HG02610 (cell line): Measurements from ENCODE around the gene METTL6.
A peak's percentile ranks its signal among the peaks of the same experiment; 100 is the strongest.
"Not testable (repeated sequence)": the region's sequence is repeated elsewhere in the genome, so short reads cannot be mapped to it uniquely, and the experiment has no call there.

ENCODE experiments used
- ATAC-seq: cut with Tn5 transposase; IDR thresholded peaks from one replicate; pipeline ENCODE4 v1.9.1; 2021; ENCODE audit warnings: mild to moderate bottlenecking, moderate library complexity; ENCODE audit not compliant: unreplicated experiment

METTL6 gene

DNA sequence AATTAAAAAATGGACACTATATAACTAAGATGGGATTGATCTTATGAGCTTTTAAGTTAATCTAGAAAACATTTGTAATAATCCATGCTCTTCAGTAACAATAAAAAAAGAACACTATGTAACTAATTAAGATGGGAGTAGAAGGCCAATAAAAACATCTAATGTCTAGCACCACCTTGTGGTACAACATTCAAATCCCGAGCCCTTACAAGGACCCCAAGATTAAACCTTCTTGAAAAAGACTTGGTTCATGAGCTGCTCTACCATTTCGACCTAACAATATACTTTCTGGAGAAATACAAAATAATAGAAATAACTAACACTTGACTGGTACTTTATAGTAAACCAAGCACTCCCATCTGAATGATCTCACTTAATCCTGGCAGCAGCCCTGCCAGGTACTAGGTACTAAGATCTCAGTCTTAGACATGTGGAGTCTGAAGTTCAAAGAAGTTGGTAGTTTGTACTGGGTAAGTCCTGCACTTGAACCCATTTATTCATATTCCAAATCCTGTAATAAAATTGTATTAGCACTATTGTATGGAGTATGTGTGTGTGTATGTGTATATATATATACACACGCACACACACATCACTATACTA lies 21.8 kb downstream of the METTL6 start:
- no peak for ATAC-seq

DNA sequence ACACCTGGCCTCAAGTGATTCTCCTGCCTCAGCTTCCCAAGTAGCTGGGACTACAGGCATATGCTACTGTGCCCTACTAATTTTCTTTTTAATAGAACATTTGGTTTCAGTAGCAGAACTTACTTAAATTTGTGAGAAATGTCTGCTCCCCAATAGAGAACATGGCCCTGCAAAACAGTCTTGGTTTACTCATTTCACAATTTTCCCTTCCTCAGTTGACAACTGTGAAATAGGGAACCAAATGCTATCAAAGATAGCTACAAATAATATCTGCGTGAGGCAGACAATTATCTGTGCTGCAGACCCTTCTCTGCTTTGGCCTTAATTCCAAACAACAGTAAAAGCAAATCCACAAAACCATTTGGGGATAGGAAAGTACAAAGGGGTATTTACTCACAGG lies 22.6 kb downstream of the METTL6 start:
- no peak for ATAC-seq

DNA sequence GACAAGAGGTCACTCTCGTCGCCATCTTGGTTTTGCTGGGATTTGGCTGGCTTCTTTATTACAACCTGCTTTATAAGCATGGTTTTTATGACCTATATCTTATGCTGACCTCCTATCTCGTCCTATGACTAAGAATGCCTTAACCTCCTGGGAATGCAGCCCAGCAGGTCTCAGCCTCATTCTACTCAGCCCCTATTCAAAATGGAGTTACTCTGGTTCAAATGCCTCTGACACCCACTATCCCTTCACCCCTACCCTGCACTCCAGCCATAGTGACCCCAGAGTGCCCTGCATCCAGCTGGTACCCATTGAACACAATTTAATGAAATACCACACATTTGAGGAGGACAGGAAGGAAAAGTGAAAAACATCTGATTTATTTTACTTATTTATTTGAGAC lies 23.4 kb downstream of the METTL6 start:
- ATAC-seq, result no peak

DNA sequence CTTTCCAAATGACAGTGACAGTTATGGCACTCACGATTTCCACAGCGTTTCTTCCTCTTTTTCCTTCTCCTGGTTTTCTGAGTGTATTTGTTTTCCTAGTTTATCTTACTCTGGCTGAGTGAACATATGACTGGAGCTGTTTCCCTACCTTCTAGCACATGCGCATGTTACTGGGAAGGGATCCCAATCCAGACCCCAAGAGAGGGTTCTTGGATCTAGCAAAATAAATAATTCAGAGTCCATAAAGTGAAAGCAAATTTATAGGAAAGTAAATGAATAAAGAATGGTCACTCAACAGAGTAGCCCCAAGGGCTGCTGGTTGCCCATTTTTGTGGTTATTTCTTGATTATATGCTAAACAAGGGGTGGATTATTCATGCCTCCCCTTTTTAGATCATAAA lies 23.8 kb downstream of the METTL6 start:
- no peak for ATAC-seq

DNA sequence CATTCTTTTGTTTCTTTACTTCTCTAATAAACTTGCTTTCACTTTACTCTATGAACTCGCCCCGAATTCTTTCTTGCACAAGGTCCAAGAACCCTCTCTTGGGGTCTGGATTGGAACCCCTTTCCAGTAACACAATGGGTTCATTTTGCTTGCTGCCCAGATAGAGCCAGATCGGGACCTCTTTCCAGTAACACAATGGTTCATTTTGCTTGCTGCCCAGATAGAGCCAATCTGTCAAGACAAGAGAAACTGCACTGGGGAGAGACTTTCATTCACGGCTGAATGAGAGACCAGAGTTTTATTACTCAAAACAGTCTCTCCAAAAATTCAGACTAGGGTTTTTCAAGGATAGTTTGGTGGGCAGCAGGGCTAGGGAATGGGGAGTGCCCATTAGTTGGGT lies 25.4 kb downstream of the METTL6 start:
- ATAC-seq, result no peak

DNA sequence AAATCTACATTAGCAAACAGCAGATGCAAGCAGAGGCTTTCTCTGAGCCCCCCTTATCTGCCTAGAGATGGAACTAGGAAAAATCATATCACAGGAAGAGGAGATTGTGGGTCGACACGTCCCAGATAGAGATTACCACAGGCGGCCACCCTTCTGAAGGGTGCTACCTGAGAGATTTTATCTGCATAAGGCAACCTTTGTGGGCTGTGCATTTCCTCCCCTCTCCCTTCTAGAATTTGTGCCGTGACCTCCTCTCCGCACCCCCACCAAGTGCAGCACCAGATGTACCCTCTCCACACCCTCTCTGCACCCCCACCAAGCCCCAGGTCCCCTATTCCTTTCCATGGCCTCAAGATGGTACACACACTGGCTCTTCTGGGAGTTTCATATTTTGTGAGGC lies 27.4 kb downstream of the METTL6 start:
- ATAC-seq, result no peak

DNA sequence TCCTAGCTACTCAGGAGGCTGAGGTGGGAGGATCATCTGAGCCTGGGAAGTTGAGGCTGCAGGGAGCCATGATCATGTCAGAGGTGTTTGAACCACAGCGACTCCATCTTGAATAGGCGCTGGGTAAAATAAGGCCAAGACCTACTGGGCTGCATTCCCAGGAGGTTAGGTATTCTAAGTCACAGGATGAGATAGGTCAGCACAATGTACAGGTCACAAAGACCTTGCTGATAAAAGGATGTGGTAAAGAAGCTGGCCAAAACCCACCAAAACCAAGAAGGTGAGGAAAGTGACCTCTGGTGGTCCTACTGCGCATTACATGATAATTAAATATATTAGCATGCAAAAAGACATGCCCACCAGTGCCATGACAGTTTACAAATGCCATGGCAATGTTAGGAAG lies 28.6 kb downstream of the METTL6 start:
- ATAC-seq, result not testable (repeated sequence)

DNA sequence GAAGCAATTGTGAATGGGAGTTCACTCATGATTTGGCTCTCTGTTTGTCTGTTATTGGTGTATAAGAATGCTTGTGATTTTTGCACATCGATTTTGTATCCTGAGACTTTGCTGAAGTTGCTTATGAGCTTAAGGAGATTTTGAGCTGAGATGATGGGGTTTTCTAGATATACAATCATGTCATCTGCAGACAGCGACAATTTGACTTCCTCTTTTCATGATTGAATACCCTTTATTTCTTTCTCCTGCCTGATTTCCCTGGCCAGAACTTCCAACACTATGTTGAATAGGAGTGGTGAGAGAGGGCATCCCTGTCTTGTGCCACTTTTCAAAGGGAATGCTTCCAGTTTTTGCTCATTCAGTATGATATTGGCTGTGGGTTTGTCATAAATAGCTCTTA lies 34.1 kb downstream of the METTL6 start:
- ATAC-seq, result not testable (repeated sequence)

DNA sequence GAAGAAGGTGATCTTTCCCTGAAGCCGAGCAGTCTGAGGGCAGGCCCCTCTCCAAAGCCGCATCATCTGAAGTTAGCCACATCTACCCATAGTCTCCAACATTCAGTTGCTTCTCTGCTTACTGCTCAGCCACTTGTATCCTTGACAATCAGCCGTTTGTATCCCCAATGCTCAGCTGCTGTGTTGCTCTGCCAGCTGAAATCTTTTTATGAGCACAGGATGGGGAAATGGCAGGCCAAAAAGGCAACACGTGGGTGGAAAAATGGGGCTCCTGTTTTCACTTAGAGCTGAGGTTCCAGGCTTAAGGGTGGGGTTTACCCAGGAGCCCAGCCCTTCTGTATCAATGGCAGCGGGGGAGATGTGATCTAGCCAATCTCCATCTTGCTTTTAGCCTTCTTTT lies 36.3 kb downstream of the METTL6 start:
- ATAC-seq, result no peak

DNA sequence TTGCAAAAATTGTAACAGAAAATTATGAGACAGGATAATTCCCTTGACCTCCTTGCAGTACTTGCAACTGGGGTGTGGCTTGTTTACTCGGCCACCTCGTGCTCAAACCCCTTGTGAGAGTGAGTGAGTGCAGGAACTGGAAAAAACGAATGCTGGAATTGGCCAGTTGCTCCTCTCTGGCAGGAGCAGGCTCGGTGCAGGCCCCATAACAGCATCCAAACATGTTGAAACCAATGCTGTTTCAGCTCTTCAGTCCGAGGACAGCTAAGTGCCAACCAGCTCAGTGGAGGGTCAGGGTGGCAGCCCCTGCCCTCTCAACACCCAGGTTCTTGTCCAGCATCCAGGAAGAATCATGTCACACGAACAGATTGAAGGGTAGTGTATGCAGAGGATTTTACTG lies 36.9 kb downstream of the METTL6 start:
- ATAC-seq, result no peak

DNA sequence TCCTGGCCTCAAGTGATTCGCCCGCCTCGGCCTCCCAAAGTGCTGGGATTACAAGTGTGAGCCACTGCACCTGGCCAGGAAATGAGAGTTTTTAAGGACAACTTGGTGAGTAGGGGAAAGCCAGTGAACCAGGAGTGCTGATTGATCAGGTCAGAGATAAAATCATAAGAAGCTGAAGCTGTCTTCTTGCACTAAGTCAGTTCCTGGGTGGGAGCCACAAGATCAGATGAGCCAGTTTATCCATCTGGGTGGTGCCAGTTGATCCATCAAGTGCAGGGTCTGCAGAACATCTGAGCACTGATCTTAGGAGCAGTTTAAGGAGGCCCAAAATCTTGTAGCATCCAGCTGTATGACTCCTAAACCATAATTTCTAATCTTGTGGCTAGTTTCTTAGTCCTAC lies 39.0 kb downstream of the METTL6 start:
- ATAC-seq, result not testable (repeated sequence)

DNA sequence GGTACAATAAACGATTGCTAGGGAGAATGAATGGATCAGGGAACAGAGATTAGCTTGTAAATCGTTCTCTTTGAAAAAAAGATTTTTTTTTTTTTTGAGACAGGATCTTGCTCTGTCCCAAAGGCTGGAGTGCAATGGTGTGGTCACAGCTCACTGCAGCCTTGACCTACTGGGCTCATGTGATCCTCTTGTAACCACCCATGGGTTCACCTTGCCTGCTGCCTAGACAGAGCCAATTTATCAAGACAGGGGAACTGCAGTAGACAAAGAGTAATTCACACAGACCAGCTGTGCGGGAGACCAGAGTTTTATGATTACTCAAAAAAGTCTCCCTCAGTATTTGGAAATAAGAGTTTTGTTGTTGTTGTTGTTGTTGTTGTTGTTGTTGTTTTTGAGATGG lies 39.6 kb downstream of the METTL6 start:
- no peak for ATAC-seq

DNA sequence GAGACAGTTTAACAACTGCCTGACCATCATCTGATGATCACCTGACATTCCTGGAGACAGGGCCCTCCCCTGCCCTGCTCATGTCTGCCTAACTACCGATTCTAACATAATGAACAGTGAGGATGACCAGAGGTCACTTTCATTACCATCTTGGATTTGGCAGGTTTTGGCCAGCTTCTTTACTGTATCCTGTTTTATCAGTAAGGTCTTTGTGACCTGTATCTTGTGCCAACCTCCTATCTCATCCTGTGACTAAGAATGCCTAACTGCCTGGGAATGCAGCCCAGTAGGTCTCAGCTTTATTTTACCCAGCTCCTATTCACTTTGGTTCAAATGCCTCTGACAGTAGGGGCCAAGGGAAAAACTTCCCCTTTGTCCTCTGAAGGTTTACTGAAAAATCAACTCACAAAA lies 40.2 kb downstream of the METTL6 start:
- no peak for ATAC-seq

DNA sequence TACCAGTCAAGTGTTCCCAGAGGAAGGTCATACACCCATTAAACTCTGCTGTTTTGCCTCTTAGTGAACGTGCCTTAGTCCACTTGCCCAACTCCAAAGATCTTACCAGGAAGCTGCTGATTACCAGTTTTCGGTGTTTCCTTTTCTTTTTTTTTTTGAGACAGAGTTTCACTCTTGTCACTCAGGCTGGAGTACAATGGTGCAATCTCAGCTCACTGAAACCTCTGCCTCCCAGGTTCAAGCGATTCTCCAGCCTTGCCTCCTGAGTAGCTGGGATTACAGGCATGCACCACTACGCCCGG lies 40.7 kb downstream of the METTL6 start:
- not testable (repeated sequence) for ATAC-seq

DNA sequence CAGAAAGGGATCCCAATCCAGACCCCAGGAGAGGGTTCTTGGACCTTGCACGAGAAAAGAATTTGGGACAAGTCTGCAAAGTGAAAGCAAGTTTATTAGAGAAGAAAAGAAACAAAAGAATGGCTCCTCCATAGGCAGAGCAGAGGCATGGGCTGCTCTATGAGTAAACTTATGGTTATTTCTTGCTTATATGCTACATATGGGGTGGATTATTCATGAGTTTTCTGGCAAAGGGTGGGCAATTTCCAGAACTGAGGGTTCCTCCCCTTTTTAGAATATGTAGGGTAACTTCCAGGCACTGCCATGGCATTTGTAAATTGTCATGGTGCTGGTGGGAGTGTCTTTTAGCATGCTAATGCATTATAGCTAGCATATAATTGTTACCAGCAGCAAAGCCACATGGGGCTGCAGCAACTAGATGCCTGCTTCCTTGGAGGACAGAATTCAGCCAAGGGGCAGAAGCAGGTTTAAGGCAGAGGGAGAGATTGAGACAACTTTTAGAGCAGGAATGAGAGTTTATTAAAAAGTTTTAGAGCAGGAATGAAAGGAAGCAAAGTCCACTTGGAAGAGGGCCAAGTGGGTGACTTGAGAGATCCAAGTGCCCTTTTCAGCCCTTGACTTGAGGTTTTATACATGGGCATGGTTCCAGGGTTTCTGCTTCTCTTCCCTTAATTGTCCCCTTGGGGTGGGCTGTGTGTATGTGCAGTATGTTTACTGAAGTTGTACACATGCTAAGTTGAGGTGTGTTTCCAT lies 41.3 kb downstream of the METTL6 start:
- ATAC-seq, result no peak

DNA sequence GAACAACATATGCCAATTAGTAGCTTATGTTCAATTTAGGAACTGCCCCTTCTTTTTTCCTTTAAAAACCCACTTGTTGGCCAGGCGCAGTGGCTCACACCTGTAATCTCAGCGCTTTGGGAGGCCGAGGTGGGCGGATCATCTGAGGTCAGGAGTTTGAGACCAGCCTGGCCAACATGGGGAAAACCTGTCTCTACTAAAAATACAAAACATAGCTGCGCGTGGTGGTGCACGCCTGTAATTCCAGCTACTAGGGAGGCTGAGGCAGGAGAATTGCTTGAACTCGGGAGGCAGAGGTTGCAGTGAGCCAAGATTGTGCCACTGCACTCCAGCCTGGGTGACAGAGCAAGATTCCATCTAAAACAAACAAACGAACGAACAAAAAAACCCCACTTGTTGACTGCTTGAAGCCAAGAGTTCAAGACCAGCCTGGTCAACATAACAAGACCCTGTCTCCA lies 42.1 kb downstream of the METTL6 start:
- ATAC-seq, result peak; percentile 20

DNA sequence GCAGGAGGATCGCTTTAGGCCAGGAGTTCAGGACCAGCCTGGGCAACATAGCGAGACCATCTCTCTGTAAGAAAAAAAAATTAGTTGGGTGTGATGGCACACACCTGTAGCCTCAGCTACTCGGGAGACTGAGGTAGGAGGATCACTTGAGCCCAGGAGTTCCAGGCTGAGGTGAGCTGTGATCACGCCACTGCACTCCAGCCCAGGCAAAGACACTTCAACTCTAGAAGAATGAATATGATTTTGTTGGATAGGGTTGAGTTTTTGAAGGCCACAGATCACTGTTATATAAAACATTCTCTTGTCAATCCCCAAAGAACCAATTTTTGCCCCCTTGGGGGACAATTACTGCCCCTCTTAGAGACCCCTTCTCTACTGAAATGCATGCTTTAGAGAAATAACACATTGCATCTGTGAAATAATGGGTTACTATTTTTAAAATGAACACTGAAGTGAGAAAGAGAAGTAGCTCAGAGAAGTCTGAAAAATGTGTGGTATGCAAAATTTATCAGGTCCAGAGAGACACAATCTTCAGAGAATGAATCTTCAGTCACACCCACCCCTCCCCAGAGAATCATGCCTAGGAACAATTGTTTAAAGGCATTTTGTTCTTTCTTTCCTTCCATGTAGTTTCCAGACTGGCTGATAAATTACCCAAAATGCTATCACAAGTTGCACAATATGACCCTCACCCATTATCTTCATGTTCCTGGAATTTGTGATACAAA lies 42.7 kb downstream of the METTL6 start:
- peak; percentile 85 for ATAC-seq

DNA sequence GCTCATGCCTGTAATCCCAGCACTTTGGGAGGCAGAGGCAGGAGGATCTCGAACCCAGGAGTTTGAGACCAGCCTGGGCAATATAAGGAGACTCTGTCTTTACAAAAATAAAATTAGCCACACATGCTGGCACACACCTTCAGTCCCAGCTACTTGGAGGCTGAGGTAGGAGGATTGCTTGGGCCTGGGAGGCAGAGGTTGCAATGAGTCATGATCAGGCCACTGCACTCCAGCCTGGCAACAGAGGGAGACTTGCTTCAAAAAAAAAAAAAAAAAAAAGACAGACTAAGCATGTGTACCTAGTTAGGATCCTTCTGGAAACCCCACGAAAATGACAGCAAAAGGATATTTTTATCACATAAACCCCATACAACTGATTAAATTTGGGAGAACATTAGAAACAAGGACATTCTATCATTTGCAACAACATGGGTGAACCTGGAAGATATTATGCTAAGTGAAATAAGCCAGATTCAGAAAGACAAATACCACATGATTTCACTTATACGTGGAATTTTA lies 44.9 kb downstream of the METTL6 start:
- ATAC-seq, result no peak

DNA sequence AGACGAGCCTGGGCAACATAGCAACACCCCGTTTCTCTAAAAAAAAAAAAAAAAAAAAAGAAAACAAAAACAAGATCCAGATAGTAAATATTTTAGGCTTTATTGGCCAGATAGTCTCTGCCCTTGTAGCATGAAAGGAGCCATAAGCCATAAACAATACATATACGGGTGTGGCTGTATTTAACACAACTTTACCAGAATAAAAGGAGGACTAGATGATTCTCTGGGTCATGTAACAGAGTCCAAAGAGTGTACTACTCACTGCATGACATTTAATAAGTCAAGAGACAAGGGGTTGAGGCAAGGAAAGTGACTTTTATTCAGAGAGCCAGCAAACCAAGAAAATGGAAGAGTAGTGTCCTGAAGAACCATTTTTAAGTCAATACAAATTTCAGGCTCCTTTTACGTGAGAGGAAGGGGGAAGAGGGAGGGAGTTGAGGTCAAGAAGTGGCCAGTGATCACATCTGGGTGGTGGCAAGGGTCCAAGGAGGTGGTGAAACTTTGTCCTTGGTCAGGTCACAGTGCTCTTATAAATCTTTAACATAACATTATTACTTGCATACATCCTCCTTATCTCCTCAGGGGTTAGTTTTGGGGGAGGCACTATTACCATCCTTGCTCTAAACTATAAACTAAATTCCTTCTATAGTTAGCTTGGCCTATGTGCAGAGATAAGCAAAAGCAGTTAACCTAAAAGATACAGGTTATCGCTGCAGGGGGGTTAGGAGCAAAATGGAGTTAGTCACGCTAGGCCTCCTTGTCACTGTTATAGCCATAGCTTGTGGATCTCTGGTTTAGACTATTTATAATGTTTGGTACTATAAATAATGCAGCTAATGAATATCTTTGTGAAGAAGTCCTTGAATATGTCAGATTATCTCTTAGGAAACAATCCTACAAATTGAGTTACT lies 46.1 kb downstream of the METTL6 start:
- ATAC-seq, result no peak

DNA sequence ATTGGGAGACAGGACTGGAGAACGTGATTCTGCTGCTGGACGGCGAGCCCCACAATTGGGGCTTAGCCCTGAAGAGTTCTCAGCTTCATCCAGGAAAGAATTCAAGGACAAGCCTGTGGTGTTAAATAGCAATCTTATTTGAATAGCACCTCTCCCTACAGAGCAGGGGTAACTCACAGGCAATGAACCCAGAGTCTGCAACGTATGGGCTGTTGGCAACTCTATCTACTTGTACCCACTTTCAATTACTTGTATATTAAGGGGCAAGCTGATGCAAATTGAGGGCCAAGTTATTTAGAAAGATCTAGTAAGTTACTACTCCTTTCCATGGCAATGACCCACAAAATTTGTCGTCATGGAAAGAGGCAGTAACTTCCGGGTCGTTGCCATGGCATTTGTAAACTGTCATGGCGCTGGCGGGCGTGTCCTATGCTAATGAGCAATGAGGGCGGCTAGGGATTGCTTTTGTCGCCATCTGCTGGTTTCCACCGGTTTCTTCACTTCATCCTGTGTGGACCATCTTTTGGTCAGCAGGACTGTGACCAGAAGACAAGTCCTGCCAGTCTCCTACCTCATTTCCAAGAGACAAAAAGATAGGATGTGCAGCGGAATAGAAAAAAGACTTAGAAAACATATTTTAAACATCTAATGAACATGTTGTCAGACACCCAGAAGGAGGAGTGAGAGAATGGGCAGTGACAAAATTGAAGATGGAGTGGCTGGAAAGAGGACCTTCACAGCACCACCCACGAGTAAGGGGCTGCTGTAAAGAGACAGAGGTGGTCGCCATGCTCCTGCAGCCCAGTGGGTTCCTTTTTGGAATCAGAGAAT lies 49.2 kb downstream of the METTL6 start:
- ATAC-seq, result peak; percentile 87
